ENCODE data around the gene ELAVL3.

DNA sequence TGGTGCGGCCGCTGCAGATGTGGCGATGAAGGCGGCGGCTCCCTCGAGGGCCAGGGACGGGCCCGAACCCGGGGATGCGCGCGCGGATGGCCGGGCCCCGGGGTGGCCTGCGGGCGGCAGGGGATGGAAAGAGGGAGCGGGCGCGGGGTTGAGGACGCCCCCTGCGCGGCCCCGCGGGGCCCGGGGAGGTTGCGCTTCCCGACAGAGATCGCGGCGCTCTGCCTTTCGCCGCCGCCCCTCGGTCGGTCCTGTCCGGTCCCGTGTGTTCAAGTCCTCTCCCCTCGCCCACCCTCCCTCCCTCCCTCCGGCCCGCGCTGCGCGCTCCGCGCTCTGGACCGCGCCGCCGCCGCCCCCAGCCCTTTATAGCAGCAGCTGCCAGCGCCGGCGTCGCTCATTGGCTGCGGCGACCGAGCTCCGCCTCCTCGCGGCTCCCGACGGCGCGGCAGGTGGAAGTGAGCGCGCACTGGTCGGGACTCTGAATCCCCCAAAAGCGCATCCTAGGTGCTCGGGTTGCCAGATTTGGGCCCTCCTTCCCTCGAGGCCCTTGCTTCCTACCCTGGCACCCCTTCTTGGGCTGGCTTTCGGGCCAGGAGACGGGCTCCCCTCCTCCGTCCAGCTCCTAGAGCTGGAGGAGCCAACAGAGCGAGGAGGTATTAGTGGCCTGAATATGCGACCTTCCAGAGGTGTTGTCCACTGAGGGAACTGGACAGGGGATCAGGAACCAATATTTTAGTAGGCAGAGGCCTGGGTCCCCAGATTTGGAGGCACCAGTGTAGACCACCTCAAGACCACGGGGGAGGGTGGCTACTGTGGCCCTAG, at the start of gene ELAVL3:
- TF ChIP-seq, protein P1, sequence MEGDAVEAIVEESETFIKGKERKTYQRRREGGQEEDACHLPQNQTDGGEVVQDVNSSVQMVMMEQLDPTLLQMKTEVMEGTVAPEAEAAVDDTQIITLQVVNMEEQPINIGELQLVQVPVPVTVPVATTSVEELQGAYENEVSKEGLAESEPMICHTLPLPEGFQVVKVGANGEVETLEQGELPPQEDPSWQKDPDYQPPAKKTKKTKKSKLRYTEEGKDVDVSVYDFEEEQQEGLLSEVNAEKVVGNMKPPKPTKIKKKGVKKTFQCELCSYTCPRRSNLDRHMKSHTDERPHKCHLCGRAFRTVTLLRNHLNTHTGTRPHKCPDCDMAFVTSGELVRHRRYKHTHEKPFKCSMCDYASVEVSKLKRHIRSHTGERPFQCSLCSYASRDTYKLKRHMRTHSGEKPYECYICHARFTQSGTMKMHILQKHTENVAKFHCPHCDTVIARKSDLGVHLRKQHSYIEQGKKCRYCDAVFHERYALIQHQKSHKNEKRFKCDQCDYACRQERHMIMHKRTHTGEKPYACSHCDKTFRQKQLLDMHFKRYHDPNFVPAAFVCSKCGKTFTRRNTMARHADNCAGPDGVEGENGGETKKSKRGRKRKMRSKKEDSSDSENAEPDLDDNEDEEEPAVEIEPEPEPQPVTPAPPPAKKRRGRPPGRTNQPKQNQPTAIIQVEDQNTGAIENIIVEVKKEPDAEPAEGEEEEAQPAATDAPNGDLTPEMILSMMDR (IDR thresholded peaks at IDR 0.05) = no peak
- no peak for TF ChIP-seq ZFX (IDR thresholded peaks at IDR 0.05; ENCODE audit: borderline replicate concordance)
